Endodermal cell (in vitro differentiated cells): ENCODE data around the gene MLYCD. TPM values are rescaled to one million over a fixed set of nuclear protein-coding genes. Genes with fewer than 3 reads are reported as not detected.

Experiments
- DNase-seq: peaks from one replicate; pipeline ENCODE4 v3.0.0-alpha.2; 2017
- H3K27ac ChIP-seq: 2 replicates; pipeline ENCODE4 v1.5.1; 2013; ENCODE audit warnings: mild to moderate bottlenecking, low read depth, low read length, moderate library complexity
- H3K27me3 ChIP-seq: 2 replicates; pipeline ENCODE4 v1.6.1; 2013; ENCODE audit warnings: mild to moderate bottlenecking, low read length, moderate library complexity; ENCODE audit not compliant: insufficient read depth, control insufficient read depth, poor library complexity, severe bottlenecking
- H3K36me3 ChIP-seq: 2 replicates; pipeline ENCODE4 v1.7.0; 2013; ENCODE audit warnings: mild to moderate bottlenecking, low read length, moderate library complexity; ENCODE audit not compliant: control insufficient read depth, insufficient read depth
- H3K4me1 ChIP-seq: one replicate; pipeline ENCODE4 v1.7.0; 2013; ENCODE audit warnings: low read length; ENCODE audit not compliant: control insufficient read depth, insufficient read depth
- H3K4me3 ChIP-seq: 2 replicates; pipeline ENCODE4 v1.5.1; 2013; ENCODE audit warnings: mild to moderate bottlenecking, low read length, moderate library complexity
- H3K9ac ChIP-seq: 2 replicates; pipeline ENCODE4 v1.6.1; 2013; ENCODE audit warnings: mild to moderate bottlenecking, low read length, moderate library complexity; ENCODE audit not compliant: poor library complexity, severe bottlenecking; ENCODE audit errors: extremely low read depth
- H3K9me3 ChIP-seq: 2 replicates; pipeline ENCODE4 v1.6.1; 2013; ENCODE audit warnings: mild to moderate bottlenecking, low read length, moderate library complexity; ENCODE audit not compliant: control insufficient read depth
- H3K27ac Mint-ChIP-seq: 2 replicates; pipeline ENCODE4 v1.8.0; 2020; ENCODE audit warnings: mixed read lengths
- H3K27me3 Mint-ChIP-seq: 2 replicates; pipeline ENCODE4 v1.8.0; 2021; ENCODE audit warnings: mild to moderate bottlenecking, mixed read lengths; ENCODE audit not compliant: insufficient read depth
- H3K36me3 Mint-ChIP-seq: 2 replicates; pipeline ENCODE4 v1.8.0; 2020; ENCODE audit warnings: low read depth, mixed read lengths
- H3K4me1 Mint-ChIP-seq: 2 replicates; pipeline ENCODE4 v1.8.0; 2020; ENCODE audit warnings: mixed read lengths
- H3K4me3 Mint-ChIP-seq: 2 replicates; pipeline ENCODE4 v1.8.0; 2020; ENCODE audit warnings: mild to moderate bottlenecking, moderate library complexity, mixed read lengths
- H3K9me3 Mint-ChIP-seq: 2 replicates; pipeline ENCODE4 v1.8.0; 2020; ENCODE audit warnings: mild to moderate bottlenecking, mixed read lengths
- WGBS, 2 experiments: methylation state at CpG; one replicate each; pipeline versions ENCODE4 v1.1.5 to v1.1.7; 2013; ENCODE audit warnings: missing lambda C conversion rate in 2 of 2, mixed read lengths in 1 of 2; ENCODE audit not compliant: insufficient coverage in 1 of 2, insufficient read length in 1 of 2; 5-methylcytosine and 5-hydroxymethylcytosine counted together
- total RNA-seq, 2 donors: library from RNA; stranded (reverse); fragmentation: NEBNext Ultra II Directional in 1 of 2; extraction: Animal tissue kit (Norgen Biotek cat#: 25700) in 1 of 2; gene quantifications; 2 replicates in 1 of 2; 3 replicates in 1 of 2; pipeline ENCODE4 v1.2.1, GENCODE V29; 2021
- TF ChIP-seq, protein P1 (sequence below): fragments of 200-600 bp; sonication (generic); conservative IDR thresholded peaks from 2 replicates; pipeline ENCODE4 v1.5.0; 2021; ENCODE audit warnings: antibody characterized with exemption, mild to moderate bottlenecking

Gene MLYCD
- total RNA-seq, 2 donors from 2014 or later, result 11.1 to 19.0 TPM

GRCh38 chr16:83862661-83863060 lies 36.3 kb upstream of the MLYCD start:
- WGBS, 2 experiments, result 92 to 98% methylated on average over 7 of the region's 7 CpGs
- peaks cover 21% of the 10 kb centered on the region for H3K9me3 ChIP-seq
- Mint-ChIP-seq H3K4me3 (no peak overlapping the region), H3K4me1 (peaks cover 16% of the 10 kb centered on the region), H3K9me3 (peaks cover 22% of the 10 kb centered on the region), H3K27ac (no peak overlapping the region), H3K36me3 (peaks cover 6% of the 10 kb centered on the region), H3K27me3 (no peaks in the 10 kb centered on the region)
- no peaks in the 10 kb centered on the region for H3K27me3 ChIP-seq
- H3K9ac ChIP-seq, result no peak overlapping the region
- no peak overlapping the region for H3K27ac ChIP-seq
- DNase-seq, result no peak
- H3K36me3 ChIP-seq, result no peaks in the 10 kb centered on the region
- H3K4me3 ChIP-seq, result peak overlapping the region; percentile 57
- TF ChIP-seq, protein P1, sequence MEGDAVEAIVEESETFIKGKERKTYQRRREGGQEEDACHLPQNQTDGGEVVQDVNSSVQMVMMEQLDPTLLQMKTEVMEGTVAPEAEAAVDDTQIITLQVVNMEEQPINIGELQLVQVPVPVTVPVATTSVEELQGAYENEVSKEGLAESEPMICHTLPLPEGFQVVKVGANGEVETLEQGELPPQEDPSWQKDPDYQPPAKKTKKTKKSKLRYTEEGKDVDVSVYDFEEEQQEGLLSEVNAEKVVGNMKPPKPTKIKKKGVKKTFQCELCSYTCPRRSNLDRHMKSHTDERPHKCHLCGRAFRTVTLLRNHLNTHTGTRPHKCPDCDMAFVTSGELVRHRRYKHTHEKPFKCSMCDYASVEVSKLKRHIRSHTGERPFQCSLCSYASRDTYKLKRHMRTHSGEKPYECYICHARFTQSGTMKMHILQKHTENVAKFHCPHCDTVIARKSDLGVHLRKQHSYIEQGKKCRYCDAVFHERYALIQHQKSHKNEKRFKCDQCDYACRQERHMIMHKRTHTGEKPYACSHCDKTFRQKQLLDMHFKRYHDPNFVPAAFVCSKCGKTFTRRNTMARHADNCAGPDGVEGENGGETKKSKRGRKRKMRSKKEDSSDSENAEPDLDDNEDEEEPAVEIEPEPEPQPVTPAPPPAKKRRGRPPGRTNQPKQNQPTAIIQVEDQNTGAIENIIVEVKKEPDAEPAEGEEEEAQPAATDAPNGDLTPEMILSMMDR, result no peak
- no peaks in the 10 kb centered on the region for H3K4me1 ChIP-seq

GRCh38 chr16:83863682-83864081 lies 35.2 kb upstream of the MLYCD start:
- Histone ChIP-seq H3K4me3 (peak overlapping the region; percentile 57), H3K9me3 (peaks cover 21% of the 10 kb centered on the region), H3K9ac (no peak overlapping the region), H3K27ac (no peak overlapping the region), H3K4me1 (no peaks in the 10 kb centered on the region), H3K27me3 (no peaks in the 10 kb centered on the region), H3K36me3 (no peaks in the 10 kb centered on the region)
- TF ChIP-seq, protein P1, result no peak
- Mint-ChIP-seq H3K4me1 (peaks cover 15% of the 10 kb centered on the region), H3K36me3 (peaks cover 6% of the 10 kb centered on the region), H3K27me3 (no peaks in the 10 kb centered on the region), H3K9me3 (peaks cover 25% of the 10 kb centered on the region), H3K4me3 (no peak overlapping the region), H3K27ac (peak overlapping the region; percentile 67)
- WGBS, 2 experiments, result 90 to 100% methylated on average over 1 of the region's 1 CpG
- no peak for DNase-seq

GRCh38 chr16:83870830-83871229 lies 28.1 kb upstream of the MLYCD start:
- no peaks in the 10 kb centered on the region for H3K27me3 ChIP-seq
- H3K4me1 ChIP-seq, result no peaks in the 10 kb centered on the region
- TF ChIP-seq, protein P1, result no peak
- H3K4me3 Mint-ChIP-seq, result no peak overlapping the region
- H3K4me3 ChIP-seq, result no peak overlapping the region
- no peak overlapping the region for H3K9ac ChIP-seq
- H3K4me1 Mint-ChIP-seq, result peaks cover under 1% of the 10 kb centered on the region
- H3K27me3 Mint-ChIP-seq, result peaks cover 1% of the 10 kb centered on the region
- H3K9me3 Mint-ChIP-seq, result peaks cover 31% of the 10 kb centered on the region
- no peak overlapping the region for H3K27ac Mint-ChIP-seq
- H3K27ac ChIP-seq, result no peak overlapping the region
- 87 to 88% methylated on average over 3 to 4 of the region's 5 CpGs for WGBS, 2 experiments
- no peaks in the 10 kb centered on the region for H3K36me3 ChIP-seq
- peaks cover 18% of the 10 kb centered on the region for H3K9me3 ChIP-seq
- no peak for DNase-seq
- H3K36me3 Mint-ChIP-seq, result peaks cover 9% of the 10 kb centered on the region
